ENCODE measurements around the gene CEP70. TPM values are rescaled to one million over a fixed set of nuclear protein-coding genes. Genes with fewer than 3 reads are reported as not detected.

The CEP70 gene
- total RNA-seq, 4 donors from 2014 or later, result 25.5 to 54.4 (median 39.0) TPM

- TF ChIP-seq CTCF (IDR thresholded peaks at IDR 0.05) (no peak), EP300 (IDR thresholded peaks at IDR 0.05) (no peak), POLR2A (IDR thresholded peaks at IDR 0.05; ENCODE audit: low read depth) (no peak), POLR2AphosphoS5 (IDR thresholded peaks at IDR 0.05) (no peak)
- Histone ChIP-seq H3K9me3 (no peaks in the 10 kb centered on the region), H3K4me1 (no peaks in the 10 kb centered on the region), H3K27ac (replicated peaks in 1 of 4) (no peak overlapping the region), H3K27me3 (no peaks in the 10 kb centered on the region), H3K36me3 (no peaks in the 10 kb centered on the region), H3K4me3 (no peak overlapping the region)
- no peak for DNase-seq (ENCODE audit: extremely low spot score)
- intact Hi-C loops (cut with DNase I), result no loop called here
- WGBS, result 51% methylated on average over 2 of the region's 6 CpGs
These were observed 141.6 kb downstream of the CEP70 start for GRCh38 chr3:138452436-138452835.

- Histone ChIP-seq H3K9me3 (no peaks in the 10 kb centered on the region), H3K27ac (replicated peaks in 1 of 4) (no peak overlapping the region), H3K27me3 (no peaks in the 10 kb centered on the region), H3K4me3 (no peak overlapping the region), H3K36me3 (no peaks in the 10 kb centered on the region), H3K4me1 (no peaks in the 10 kb centered on the region)
- no peak for DNase-seq (ENCODE audit: extremely low spot score)
- WGBS, result 89% methylated on average over 43 of the region's 43 CpGs
- TF ChIP-seq CTCF (IDR thresholded peaks at IDR 0.05) (no peak), POLR2AphosphoS5 (IDR thresholded peaks at IDR 0.05) (no peak), POLR2A (IDR thresholded peaks at IDR 0.05; ENCODE audit: low read depth) (no peak), EP300 (IDR thresholded peaks at IDR 0.05) (no peak)
- intact Hi-C loops (cut with DNase I), result no loop called here
These were observed 142.4 kb downstream of the CEP70 start for GRCh38 chr3:138451595-138452162.

- TF ChIP-seq POLR2A (IDR thresholded peaks at IDR 0.05; ENCODE audit: low read depth) (no peak), CTCF (IDR thresholded peaks at IDR 0.05) (no peak), POLR2AphosphoS5 (IDR thresholded peaks at IDR 0.05) (no peak), EP300 (IDR thresholded peaks at IDR 0.05) (no peak)
These were observed 143.2 kb downstream of the CEP70 start for GRCh38 chr3:138450704-138451424.

GRCh38 chr3:138450181-138450580 lies 143.9 kb downstream of the CEP70 start:
- no peaks in the 10 kb centered on the region for H3K9me3 ChIP-seq
- WGBS, result 90% methylated on average over 7 of the region's 7 CpGs
- no peaks in the 10 kb centered on the region for H3K27me3 ChIP-seq
- H3K27ac ChIP-seq (replicated peaks in 1 of 4), result no peak overlapping the region
- no peaks in the 10 kb centered on the region for H3K4me1 ChIP-seq
- intact Hi-C loops (cut with DNase I), result no loop called here
- no peak for DNase-seq (ENCODE audit: extremely low spot score)
- no peak overlapping the region for H3K4me3 ChIP-seq
- no peaks in the 10 kb centered on the region for H3K36me3 ChIP-seq
- no peak for TF ChIP-seq EP300 (IDR thresholded peaks at IDR 0.05)
- TF ChIP-seq POLR2AphosphoS5 (IDR thresholded peaks at IDR 0.05), result no peak
- no peak for TF ChIP-seq CTCF (IDR thresholded peaks at IDR 0.05)
- no peak for TF ChIP-seq POLR2A (IDR thresholded peaks at IDR 0.05; ENCODE audit: low read depth)

More at GRCh38 chr3:138450704-138451424, 143.2 kb downstream of the CEP70 start:
- Histone ChIP-seq H3K4me3 (no peak overlapping the region), H3K9me3 (no peaks in the 10 kb centered on the region), H3K27me3 (no peaks in the 10 kb centered on the region), H3K36me3 (no peaks in the 10 kb centered on the region), H3K27ac (replicated peaks in 1 of 4) (no peak overlapping the region), H3K4me1 (no peaks in the 10 kb centered on the region)
- no peak for DNase-seq (ENCODE audit: extremely low spot score)
- WGBS, result 82% methylated on average over 4 of the region's 6 CpGs
- intact Hi-C loops (cut with DNase I), result no loop called here
